Measurements from ENCODE around the gene TEX264. TPM values are rescaled to one million over a fixed set of nuclear protein-coding genes. Genes with fewer than 3 reads are reported as not detected.
A peak's percentile ranks its signal among the peaks of the same experiment; 100 is the strongest.
"Not testable (repeated sequence)": the region's sequence is repeated elsewhere in the genome, so short reads cannot be mapped to it uniquely, and the experiment has no call there.

Gene TEX264
- polyA plus RNA-seq, 3 donors = 58.3 to 108 (median 80.8) TPM

- Histone ChIP-seq H3K4me2 (replicated peaks; ENCODE audit: extremely low read depth, low read length, poor library complexity, severe bottlenecking) (no peak overlapping the region), H3K4me1 (ENCODE audit: control insufficient read depth in 1 of 2, insufficient read depth in 2 of 2, low read length in 2 of 2) (peaks cover 23% of the 10 kb centered on the region in 2 donors), H4K20me1 (ENCODE audit: insufficient read depth, low read length) (no peaks in the 10 kb centered on the region), H3K9me3 (replicated peaks in 1 of 2; ENCODE audit: control insufficient read depth in 1 of 2, insufficient read depth in 1 of 2, low read length in 2 of 2) (no peaks in the 10 kb centered on the region), H3K36me3 (replicated peaks in 1 of 2; ENCODE audit: control insufficient read depth in 1 of 2, insufficient read depth in 2 of 2, low read length in 2 of 2) (no peaks in the 10 kb centered on the region), H3K79me2 (ENCODE audit: insufficient read depth, low read length) (no peaks in the 10 kb centered on the region), H2AFZ (ENCODE audit: insufficient read depth, low read depth, low read length, poor library complexity, severe bottlenecking) (no peak overlapping the region), H3K27ac (ENCODE audit: low read depth in 1 of 2, low read length in 2 of 2) (no peak overlapping the region), H3K27me3 (ENCODE audit: control insufficient read depth in 2 of 2, insufficient read depth in 2 of 2, low read length in 2 of 2) (peaks cover 0 to 3% of the 10 kb centered on the region in 2 donors), H3K4me3 (replicated peaks in 1 of 3; ENCODE audit: low read depth in 2 of 3, low read length in 3 of 3) (no peak overlapping the region), H3K9ac (ENCODE audit: insufficient read depth, low read length, poor library complexity, severe bottlenecking) (no peak overlapping the region)
- TF ChIP-seq CTCF (IDR thresholded peaks at IDR 0.05) = no peak
- peaks cover 0 to 4% (median 0%) of the 10 kb centered on the region in 3 donors for H3K27me3 Mint-ChIP-seq (ENCODE audit: low read depth in 3 of 3)
- no peak for DNase-seq
- H3K36me3 Mint-ChIP-seq = no peaks in the 10 kb centered on the region
- H3K27ac Mint-ChIP-seq = no peak overlapping the region
- peaks cover 0 to 6% (median 0%) of the 10 kb centered on the region in 7 donors for H3K9me3 Mint-ChIP-seq
- H3K4me1 Mint-ChIP-seq = peaks cover 26% of the 10 kb centered on the region
- intact Hi-C loops (cut with micrococcal nuclease) = no loop called here
- no CpG with 5 or more reads among the region's 2 CpGs for WGBS (ENCODE audit: insufficient coverage)
- no peak overlapping the region for H3K4me3 Mint-ChIP-seq
These were observed 64.9 kb downstream of the TEX264 start for GRCh38 chr3:51735950-51736349.

- peaks cover 41% of the 10 kb centered on the region for H3K4me1 Mint-ChIP-seq
- no peaks in the 10 kb centered on the region for H3K36me3 ChIP-seq (replicated peaks in 1 of 2; ENCODE audit: control insufficient read depth in 1 of 2, insufficient read depth in 2 of 2, low read length in 2 of 2)
- H3K27me3 ChIP-seq (ENCODE audit: control insufficient read depth in 2 of 2, insufficient read depth in 2 of 2, low read length in 2 of 2) = peaks cover 0 to 3% of the 10 kb centered on the region in 2 donors
- peak overlapping the region; percentile 80 for H2AFZ ChIP-seq (ENCODE audit: insufficient read depth, low read depth, low read length, poor library complexity, severe bottlenecking)
- DNase-seq = peak; percentile 24 to 68 (median 56)
- no peaks in the 10 kb centered on the region for H3K79me2 ChIP-seq (ENCODE audit: insufficient read depth, low read length)
- TF ChIP-seq CTCF (IDR thresholded peaks at IDR 0.05) = no peak
- H3K9me3 ChIP-seq (replicated peaks in 1 of 2; ENCODE audit: control insufficient read depth in 1 of 2, insufficient read depth in 1 of 2, low read length in 2 of 2) = no peaks in the 10 kb centered on the region
- peaks cover 39% of the 10 kb centered on the region in 2 donors for H3K4me1 ChIP-seq (ENCODE audit: control insufficient read depth in 1 of 2, insufficient read depth in 2 of 2, low read length in 2 of 2)
- no peaks in the 10 kb centered on the region for H3K36me3 Mint-ChIP-seq
- peak overlapping the region in 1 of 2 donors; percentile 70 for H3K27ac ChIP-seq (ENCODE audit: low read depth in 1 of 2, low read length in 2 of 2)
- H3K4me2 ChIP-seq (replicated peaks; ENCODE audit: extremely low read depth, low read length, poor library complexity, severe bottlenecking) = peak overlapping the region; percentile 59
- H3K4me3 ChIP-seq (replicated peaks in 1 of 3; ENCODE audit: low read depth in 2 of 3, low read length in 3 of 3) = peak overlapping the region in 1 of 3 experiments; percentile 46
- no peaks in the 10 kb centered on the region for H4K20me1 ChIP-seq (ENCODE audit: insufficient read depth, low read length)
- H3K9me3 Mint-ChIP-seq = peaks cover 0 to 6% (median 2%) of the 10 kb centered on the region in 7 donors
- H3K27ac Mint-ChIP-seq = peak overlapping the region; percentile 78 to 91 (median 86)
- intact Hi-C loops (cut with micrococcal nuclease) = no loop called here
- WGBS (ENCODE audit: insufficient coverage) = no CpG with 5 or more reads among the region's 4 CpGs
- peak overlapping the region; percentile 14 to 68 for H3K4me3 Mint-ChIP-seq
- peaks cover 0 to 2% (median 2%) of the 10 kb centered on the region in 3 donors for H3K27me3 Mint-ChIP-seq (ENCODE audit: low read depth in 3 of 3)
- H3K9ac ChIP-seq (ENCODE audit: insufficient read depth, low read length, poor library complexity, severe bottlenecking) = no peak overlapping the region
These were observed 68.1 kb downstream of the TEX264 start for GRCh38 chr3:51739110-51739509.

- Mint-ChIP-seq H3K27ac (peak overlapping the region in 4 of 7 donors; percentile 46 to 81 (median 62)), H3K4me1 (peaks cover 38% of the 10 kb centered on the region)
- peak overlapping the region; percentile 29 for H3K4me2 ChIP-seq (replicated peaks; ENCODE audit: extremely low read depth, low read length, poor library complexity, severe bottlenecking)
- H3K9me3 ChIP-seq (replicated peaks in 1 of 2; ENCODE audit: control insufficient read depth in 1 of 2, insufficient read depth in 1 of 2, low read length in 2 of 2); H3K27me3 Mint-ChIP-seq (ENCODE audit: low read depth in 3 of 3); intact Hi-C loops (cut with micrococcal nuclease); H3K9ac ChIP-seq (ENCODE audit: insufficient read depth, low read length, poor library complexity, severe bottlenecking); H2AFZ ChIP-seq (ENCODE audit: insufficient read depth, low read depth, low read length, poor library complexity, severe bottlenecking); H3K4me3 Mint-ChIP-seq; H3K36me3 ChIP-seq (replicated peaks in 1 of 2; ENCODE audit: control insufficient read depth in 1 of 2, insufficient read depth in 2 of 2, low read length in 2 of 2); H3K9me3 Mint-ChIP-seq; H3K27me3 ChIP-seq (ENCODE audit: control insufficient read depth in 2 of 2, insufficient read depth in 2 of 2, low read length in 2 of 2); H3K79me2 ChIP-seq (ENCODE audit: insufficient read depth, low read length); H4K20me1 ChIP-seq (ENCODE audit: insufficient read depth, low read length); DNase-seq; H3K36me3 Mint-ChIP-seq: not testable (repeated sequence)
- 95% methylated on average over 3 of the region's 3 CpGs for whole genome bisulfite sequencing (ENCODE audit: insufficient coverage)
- peak overlapping the region in 1 of 3 experiments; percentile 43 for H3K4me3 ChIP-seq (replicated peaks in 1 of 3; ENCODE audit: low read depth in 2 of 3, low read length in 3 of 3)
- peaks cover 39% of the 10 kb centered on the region in 2 donors for H3K4me1 ChIP-seq (ENCODE audit: control insufficient read depth in 1 of 2, insufficient read depth in 2 of 2, low read length in 2 of 2)
- peak overlapping the region in 1 of 2 donors; percentile 58 for H3K27ac ChIP-seq (ENCODE audit: low read depth in 1 of 2, low read length in 2 of 2)
These were observed 71.3 kb downstream of the TEX264 start for GRCh38 chr3:51742320-51742719.
